NCI-H2029 (cell line): ENCODE data around the gene KPTN.
A peak's percentile ranks its signal among the peaks of the same experiment; 100 is the strongest.

Experiments used
- DNase-seq: peaks from one replicate; lab custom pipeline; 2025; lab: John Stamatoyannopoulos, UW

KPTN gene

DNA sequence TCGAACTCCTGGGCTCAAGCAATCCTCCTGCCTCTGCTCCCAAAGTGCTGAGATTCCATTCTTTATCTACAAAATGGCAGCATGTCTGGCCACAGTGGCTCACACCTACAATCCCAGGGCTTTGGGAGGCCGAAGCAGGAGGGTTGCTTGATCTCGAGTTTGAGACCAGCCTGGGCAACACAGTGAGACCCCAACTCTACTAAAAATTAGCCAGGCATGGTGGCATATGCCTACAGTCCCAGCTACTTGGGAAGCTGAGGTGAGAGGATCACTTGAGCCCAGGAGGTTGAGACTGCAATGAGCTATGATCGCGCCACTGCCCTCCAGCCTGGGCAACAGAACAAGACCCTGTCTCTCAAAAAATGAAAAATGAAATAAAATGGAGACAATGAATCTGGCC is 24.7 kb upstream of the KPTN start:
- DNase-seq: no peak

DNA sequence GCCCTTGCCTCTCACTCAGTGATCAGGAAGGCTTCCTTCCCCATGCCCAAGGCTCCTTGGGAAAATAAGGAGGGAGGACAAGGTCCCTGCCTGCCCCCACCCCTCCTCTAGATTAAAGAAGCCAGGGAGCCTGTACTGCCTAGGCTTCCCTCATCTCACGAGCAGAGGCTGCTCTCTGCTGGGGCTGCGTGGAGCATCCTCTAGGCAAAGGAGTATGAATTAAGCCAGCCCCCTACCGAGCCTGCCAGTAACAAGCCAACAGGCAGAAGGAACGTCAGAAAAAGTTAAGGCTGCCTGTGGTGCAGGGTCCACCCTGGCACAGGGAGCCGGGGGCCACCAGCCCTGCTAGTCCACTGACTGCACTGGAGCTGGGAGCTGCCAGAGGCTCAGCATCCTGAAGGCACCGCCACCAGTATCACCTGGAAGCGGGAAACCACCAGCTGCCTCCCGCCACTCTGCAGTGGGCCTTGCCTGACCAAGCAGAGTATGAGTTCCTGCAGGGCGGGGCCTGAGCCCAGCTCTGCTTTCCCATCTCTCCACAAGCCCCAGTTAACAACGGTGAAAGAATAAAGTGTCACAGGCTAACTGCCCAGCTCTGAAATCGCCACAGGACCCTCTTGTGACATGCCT is 24.0 kb upstream of the KPTN start:
- no peak for DNase-seq

DNA sequence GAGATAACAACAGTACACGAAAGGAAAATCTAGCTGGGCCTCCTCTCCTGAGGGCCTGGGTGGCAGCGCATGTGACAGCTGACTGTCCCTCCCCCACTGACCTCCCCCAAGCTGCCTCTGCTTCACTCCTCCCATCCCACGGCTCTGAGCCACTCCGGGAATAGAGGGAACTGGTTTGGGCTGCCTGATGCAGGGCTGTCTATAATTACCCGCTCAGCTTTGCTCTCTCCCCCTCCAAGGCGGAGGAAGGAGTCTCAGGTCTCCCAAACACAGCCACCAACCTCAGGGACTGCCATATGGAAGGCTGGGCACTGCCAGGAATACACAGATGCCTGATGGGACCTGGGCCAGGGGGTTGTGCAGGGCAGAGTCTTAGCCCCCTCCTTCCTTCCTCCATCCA is 23.0 kb upstream of the KPTN start:
- DNase-seq: no peak

DNA sequence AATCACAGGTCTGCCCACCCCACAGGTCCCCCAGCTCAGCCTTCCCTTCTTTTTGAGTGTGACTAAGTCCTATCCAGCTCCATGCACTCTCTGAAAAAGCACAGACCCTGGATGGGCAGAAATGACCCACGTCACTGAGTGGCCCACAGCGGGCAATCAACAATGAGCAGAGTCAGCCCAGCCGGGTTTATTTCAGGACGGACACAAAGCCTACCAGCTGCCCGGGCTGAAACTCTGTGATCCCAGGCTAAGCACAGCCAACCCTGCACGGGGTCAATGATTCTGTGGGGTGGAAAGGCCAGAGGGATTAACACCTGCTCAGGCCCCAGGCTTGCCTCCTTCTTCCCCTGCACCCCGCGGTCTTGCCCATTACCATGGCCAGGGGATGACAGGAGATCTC is 22.4 kb upstream of the KPTN start:
- no peak for DNase-seq

DNA sequence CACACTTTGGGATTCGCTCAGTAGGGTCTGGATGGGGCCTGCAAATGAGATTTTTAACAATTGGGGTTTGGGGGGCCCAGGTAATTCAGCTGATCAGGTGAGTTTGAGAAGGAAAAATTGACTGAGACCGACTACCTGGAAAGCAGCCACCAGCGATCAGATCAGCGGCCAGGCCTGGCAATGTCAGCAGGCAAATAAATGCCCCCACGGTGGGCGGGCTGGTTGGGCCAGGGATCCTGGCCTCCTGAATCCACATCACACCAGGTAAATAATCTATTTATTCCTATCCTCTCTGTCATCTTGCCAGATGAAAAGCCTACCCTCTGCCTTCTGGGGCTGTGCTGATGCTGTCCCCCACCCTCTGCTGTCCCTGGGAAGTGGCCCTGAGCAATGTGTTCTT is 21.5 kb upstream of the KPTN start:
- DNase-seq: no peak

DNA sequence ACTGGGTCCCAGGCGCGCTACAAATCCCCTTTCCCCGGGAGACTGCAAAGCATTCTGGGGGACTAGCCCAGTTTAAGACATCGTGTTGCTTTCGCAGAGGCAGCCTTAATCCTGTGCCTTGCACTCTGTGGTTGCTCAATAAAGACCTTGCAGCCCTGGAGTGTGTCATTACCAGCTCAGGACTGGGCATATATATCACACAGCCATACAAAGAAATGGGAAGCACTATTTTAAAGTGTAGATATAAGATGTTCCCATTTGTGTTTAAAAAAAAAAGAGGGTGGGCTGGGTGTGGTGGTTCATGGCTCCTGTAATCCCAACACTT is 19.8 kb upstream of the KPTN start:
- DNase-seq: no peak

DNA sequence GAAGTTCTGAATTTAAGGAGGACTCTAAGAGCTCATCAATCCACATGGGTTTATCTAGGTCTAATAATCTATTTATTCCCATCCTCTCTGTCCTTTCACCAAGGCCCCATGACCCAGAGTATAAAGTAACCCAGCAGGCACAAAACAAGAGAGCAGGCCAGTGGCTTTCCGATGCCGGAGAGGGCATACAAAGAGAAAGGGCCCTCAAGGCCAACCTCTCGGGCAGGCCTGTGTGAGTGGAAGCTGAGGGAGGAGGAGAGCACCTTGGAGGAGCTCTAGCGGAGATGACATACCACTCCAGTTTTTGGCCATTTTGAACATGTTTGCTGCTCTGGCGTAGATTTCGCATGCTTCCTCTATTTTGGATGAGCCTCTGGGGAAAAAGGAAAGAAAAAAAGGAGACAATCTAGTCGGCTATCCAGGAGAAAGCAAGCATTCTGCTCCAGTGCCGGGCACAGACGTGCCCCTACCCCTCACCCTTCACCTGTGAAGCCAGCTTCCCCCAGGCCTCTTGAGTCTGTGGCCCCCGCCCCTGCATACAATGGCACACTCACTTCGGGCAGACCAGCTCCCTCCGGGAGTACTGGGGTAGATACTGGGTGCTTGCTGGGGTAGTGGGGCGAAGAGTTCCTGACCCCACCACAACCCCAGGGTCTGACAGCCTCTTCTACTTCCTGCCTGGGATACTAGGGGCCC is 19.3 kb upstream of the KPTN start:
- DNase-seq: no peak

DNA sequence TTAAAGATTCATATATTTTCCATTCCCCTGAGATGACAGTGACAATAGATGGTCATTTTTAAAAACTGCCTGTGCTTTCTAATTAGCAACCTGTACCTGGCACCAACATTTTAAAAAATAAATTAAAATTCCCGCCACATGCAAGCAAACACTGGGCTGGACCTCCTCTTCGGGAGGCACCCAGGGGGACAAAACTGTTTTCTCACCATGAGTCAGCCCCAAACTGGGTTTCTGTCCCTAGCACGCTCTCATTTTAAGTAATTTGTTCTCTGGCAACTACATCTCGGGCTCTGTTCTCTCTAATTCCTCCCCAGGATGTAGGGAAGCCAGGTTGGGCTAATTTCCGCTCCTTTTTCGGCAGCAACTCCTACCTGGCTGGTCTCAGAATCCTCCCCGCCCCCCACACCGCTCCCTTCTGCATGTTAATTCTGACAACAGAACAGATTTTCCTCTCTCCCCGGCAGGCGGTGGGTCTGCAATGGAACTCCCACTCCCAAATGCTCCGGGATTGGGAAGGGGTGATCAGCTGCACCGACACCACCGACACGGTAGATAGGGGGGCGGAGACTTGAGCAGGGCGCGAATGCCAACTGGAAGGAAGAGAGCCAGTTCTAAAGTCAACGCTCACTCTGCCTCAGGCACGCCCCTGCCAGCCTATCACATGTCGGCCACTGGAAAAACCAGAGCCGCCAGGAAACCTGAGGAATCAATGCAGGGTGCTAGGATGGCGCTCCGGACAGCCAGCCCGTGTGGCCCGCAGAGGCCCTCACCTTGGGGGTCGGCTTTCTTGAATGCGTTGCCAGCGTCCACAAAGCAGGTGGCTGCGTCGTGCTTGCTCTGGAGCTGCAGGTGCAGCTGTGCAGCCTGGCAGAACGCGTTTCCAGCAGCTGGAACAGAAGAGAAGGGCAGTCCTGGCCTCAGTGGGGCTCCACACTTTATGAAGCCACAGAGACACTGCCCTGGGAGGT is 16.1 kb upstream of the KPTN start:
- DNase-seq: no peak

DNA sequence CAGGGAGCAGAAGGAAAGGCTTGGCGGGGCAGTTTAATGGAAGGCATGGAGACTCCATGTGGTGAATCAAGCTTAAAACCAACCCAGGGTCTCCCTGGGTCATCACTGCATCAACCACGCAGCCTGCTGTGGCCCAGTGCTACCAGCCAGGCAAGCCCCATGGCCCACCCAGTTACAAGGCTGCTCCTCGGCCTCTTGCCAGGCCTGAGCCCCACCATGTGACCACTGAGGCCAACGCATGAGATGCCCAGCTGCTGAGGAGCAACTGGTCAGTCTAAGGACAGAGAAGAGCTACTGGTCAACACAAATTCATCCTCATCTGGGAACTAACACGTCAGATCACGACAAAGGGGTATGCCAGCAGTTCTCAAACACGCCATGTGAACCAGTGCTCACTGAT is 15.4 kb upstream of the KPTN start:
- DNase-seq: no peak

DNA sequence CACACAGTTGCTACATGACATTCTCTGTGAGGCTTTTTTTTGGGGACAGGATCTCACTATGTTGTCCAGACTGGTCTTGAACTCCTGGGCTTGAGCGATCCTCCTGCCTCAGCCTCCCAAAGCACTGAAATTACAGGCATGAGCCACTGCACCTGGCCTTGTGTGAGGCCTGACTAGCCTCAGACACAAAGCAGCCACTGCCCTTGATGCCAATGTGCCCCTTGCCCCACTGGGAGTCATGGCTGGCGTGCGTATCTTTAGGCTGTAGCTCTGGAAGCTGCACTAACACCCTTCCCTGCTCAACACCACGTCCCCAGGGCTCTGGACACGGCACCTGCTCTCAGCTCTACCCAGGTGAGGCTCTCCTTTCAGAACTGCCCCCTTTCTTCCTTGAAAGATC is 14.5 kb upstream of the KPTN start:
- no peak for DNase-seq

DNA sequence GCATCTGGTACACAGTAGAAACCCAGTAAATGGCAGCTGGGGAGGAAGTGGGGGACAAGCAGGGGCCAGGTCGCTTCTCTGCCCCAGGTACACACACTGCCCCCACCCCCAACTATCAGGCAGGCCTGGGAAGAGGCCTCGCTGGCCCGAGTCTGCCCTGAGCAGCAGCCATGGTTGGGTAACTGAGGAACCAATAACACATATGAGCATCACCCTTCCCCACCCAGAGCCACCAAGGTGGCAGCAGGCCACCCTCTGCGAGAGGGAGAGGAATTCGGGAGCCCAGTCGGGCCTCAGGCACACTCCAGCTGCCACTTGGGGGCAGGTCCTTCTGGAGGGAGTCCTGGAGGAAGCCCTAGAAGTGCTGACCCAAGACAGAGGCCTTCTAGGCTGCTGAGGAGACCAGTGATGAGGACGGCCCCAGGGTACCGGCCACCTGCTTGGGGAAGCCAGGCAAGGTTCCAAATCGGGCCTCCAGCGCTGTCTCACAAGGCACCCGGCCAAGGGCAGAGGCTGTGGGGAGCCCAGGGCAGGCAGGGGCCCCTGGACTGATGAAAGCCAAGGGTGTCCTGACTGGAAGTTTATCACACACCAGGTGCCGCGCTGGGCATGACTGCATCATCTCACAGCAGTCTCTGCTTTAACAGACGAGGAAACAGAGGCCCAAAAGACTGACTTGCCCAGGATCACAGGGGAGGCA is 14.0 kb upstream of the KPTN start:
- no peak for DNase-seq

DNA sequence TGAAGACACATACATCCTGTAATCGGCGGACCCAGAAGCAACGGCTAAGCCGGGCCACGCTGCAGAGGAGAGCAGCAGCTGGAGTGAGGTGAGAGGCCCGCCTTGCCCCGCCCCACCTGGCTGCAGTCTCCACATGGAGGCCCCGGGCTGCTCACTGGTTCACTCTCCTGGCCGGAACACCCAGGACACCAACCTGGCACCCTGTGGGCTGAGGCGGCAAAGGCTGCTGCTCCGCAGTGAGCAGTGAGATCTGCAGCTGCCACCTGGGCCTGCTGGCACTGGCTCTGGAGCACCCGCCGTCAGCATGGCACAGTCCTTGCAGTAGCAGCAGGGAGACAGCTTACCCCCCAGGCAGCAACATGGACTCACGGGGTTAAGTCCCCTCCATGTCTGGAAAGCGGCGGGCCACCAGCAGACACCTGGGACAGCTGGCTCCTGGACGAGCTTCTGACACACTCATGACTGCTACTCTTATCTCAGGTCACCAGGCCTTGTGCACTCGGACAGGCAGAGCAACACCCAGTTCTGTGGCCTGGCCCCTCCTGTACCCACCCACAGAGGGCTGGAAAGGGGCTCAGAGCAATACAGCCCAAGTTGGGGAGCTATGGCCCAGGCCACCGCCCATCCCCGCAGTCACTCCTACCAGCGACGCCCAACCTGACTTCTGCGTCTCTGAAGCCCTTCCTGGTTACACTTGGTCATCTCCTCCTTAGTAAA is 13.2 kb upstream of the KPTN start:
- no peak for DNase-seq

DNA sequence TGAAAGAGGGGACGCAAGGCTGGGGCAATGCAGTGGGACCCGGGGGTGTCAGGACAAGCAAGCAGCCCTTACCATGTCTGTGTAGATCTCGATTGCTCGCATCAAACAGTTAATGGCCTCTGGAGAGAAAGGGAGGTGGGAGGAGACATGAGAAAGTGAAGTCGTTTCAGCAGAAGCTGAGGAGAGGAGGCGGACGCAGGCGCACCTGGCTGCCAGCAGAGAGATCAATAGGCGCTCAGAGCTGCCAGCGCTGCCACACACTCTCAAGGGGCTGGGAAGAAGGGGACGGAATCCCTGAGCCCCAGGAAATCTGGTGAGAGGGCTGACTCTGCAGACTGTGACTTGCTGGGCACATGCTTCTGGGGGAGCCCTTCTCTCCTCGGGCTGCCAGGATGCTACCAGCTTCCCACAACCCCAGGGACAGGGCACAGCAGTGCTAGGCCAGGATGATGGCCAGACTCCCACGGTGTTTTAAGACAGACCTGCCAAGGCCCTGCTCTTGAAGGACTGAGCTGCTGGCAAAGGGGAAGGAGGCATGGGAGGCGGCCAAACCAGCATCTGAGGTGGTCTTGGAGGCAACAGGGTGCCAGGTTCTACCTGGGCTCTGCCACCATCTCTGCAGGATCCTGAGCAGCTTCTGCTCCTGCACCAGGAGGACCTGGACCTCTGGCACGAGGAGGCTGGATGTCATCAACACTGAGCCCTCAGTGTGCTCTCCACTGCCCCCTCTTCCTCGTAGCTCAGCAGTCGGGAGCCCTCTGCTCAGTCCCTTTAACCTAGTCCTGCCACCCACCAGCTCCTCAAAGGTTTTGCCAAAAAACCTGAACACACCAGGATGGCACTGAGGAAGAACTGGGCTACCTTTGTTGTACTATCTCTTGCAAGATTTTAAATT is 11.7 kb upstream of the KPTN start:
- DNase-seq: no peak

DNA sequence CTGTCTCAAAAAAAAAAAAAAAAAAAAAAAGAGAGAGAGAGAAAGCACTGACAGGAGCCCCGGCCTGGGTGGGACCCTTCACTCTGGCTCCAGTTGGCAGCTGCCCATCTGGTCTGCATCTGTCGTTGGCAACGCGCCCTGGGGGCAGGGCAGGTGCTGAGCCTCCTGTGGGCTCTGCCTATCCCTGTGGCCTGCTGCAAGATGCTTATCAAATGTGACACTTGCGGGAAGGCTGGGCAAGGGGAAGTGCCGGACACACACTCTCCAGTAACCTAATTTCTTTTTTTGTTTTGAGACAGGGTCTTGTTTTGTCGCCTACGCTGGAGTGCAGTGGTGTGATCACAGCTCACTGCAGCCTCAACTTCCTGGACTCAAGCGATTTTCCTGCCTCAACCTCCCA is 10.7 kb upstream of the KPTN start:
- peak; percentile 20 for DNase-seq

DNA sequence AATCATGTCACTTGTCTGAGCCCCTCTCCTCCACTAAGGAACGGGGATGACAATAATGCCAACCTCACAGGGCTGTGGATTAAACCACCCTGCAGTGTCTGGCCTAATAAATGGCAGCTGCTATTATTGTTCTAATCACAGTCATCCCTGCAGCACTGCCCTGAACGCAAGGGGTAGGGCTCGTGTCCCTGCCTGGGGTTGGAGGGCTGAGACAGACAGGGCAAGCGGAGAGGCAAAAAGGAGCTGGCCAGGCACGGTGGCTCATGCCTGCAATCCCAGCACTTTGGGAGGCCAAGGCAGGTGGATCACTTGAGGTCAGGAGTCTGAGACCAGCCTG is 10.2 kb upstream of the KPTN start:
- DNase-seq: no peak

DNA sequence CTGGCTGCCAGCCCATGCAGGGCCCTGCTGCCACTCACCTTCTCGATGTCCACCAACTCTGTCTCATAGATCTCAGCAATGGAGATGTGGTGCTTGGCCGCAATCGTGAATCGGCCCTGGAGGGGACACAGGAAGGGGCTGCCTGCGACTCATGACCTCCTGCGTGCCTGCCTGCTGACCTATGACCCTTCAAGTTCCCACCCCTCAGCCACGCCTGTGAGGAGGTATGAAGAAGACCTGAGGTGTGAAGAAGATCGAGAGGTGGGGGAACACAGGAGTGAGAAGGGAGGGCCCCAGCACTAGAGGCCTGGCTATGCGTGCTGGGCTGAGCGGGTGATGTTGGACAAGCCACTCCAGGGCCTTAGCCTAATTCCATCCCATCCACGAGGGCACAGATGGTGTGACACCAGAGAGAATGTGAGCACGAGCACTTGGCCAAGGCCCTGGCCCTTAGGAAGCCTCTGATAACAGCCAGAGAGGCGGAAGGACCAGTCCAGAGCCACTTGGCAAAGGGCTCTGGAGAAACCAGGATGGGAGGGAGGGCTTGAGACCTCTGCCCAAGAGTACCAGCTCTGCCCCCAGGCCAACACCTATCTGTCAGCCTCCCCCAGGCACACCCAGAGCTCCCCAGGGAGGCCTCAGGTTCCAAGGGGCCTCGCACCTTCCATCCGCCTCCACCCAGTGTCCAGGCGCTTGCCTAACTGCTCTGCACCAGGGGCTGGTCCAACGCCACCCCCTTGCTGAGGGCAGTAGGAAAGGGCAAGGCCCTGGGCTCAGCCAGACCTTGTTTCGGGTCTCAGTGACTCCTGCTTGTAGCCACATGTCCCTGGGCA is 9.6 kb upstream of the KPTN start:
- no peak for DNase-seq

DNA sequence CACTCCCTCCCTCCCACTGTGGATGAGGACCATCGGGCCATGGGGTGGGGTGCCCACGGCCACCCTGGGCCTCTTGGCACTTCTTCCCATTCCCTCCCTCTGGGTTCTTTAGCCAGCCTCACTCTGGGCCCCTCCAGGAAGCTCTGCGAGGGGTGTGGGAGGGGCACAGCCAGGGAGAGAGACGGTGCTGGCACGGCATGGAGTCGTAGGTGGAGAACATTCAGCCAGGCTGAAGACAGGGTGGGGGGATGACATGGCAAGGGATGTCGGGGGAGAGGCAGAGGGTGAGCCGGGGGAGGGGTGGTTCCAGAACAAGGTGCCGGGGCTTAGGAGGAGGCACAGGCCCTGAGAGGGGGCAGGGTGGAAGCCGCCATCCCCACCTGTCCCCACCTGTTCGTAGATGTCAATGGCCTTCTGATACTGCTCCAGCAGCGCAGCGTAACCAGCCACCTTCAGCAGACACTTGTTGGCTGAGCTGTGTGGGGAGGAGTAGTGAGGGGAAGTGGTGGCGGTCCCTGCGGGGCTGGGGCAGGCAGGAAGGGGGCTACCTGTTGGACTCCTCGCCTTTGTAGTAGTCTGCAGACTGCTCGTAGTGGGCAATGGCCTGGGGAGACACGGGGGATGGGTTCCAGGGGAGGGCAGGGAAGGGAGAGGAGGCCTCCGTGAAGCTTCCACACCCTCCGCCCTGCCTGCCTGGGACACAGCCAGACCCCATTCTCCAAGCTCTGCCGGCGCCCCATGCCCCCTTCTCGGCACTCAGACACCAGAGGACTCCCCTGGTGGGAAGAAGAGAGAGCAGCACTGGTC is 8.8 kb upstream of the KPTN start:
- DNase-seq: no peak

DNA sequence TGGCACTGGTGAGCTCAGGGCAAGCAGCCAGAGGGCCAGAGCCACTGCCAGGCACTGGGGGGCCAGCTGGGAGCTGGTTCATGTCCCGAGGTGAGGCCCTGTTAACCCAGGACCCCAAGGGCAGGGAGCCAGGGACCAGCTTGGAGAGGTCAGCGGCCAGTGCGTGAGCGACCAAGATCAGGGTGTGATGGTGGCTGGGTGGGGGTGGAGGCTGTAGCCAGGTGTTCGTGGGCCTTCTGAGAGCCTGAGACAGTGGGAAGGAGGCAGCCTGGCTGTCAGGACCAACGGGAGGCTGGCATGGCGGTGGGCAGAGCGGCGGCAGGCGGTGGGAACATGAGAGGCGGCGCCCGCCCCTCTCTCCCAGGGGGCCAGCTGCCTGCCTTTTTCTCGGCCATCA is 8.1 kb upstream of the KPTN start:
- DNase-seq: no peak
